Activated CD4-positive, alpha-beta T cell treated with anti-CD3 and anti-CD28 coated beads, Interleukin-2, amount 10 ng/mL, durations not matched to agents 24 days and 14 days (primary cell): Measurements from ENCODE around the gene MYBPC2. TPM values are rescaled to one million over a fixed set of nuclear protein-coding genes. Genes with fewer than 3 reads are reported as not detected.

Experiments
- DNase-seq: peaks from one replicate; pipeline ENCODE4 v3.0.0; 2022
- H3K27ac Mint-ChIP-seq: one replicate; pipeline ENCODE4 v1.8.0; 2022; ENCODE audit warnings: mild to moderate bottlenecking, mixed read lengths
- H3K27me3 Mint-ChIP-seq: one replicate; pipeline ENCODE4 v1.8.0; 2022; ENCODE audit warnings: mixed read lengths
- H3K36me3 Mint-ChIP-seq: one replicate; pipeline ENCODE4 v1.8.0; 2022; ENCODE audit warnings: low read depth, mild to moderate bottlenecking, mixed read lengths
- H3K4me1 Mint-ChIP-seq: one replicate; pipeline ENCODE4 v1.8.0; 2021; ENCODE audit warnings: mixed read lengths
- H3K4me3 Mint-ChIP-seq: one replicate; pipeline ENCODE4 v1.8.0; 2022; ENCODE audit warnings: mild to moderate bottlenecking, moderate library complexity, mixed read lengths
- H3K9me3 Mint-ChIP-seq: one replicate; pipeline ENCODE4 v1.8.0; 2021; ENCODE audit warnings: mixed read lengths
- intact Hi-C: fragments of 100-400 bp; cut with micrococcal nuclease; formaldehyde crosslinking; loops from one replicate; pipeline ENCODE4 v1.15.1; 2023
- total RNA-seq: library from RNA; stranded (reverse); gene quantifications from 2 replicates; pipeline ENCODE4 v1.2.3, GENCODE V29; 2022

Gene MYBPC2
- total RNA-seq, 1 donor from 2014 or later = 0.26 TPM

DNA sequence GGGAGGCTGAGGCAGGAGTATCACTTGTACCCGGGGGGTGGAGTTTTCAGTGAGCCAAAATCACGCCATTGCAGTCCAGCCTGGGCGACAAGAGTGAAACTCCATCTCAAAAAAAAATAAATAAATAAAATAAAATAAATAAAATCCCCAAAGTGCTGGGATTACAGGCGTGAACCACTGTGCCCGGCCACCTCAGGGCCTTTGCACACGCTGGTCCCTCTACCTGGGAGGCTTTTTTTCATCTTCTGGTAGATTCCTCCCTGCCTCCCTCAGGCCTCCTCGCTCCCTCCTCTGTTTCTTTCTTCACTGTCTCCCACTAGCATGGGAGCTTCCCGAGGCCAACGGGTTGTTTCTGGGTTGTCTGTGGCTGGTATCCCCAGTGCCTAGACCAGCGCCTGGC lies 15.1 kb downstream of the MYBPC2 start:
- Mint-ChIP-seq H3K27ac (no peak overlapping the region), H3K36me3 (no peaks in the 10 kb centered on the region)
- intact Hi-C loops = no loop called here

DNA sequence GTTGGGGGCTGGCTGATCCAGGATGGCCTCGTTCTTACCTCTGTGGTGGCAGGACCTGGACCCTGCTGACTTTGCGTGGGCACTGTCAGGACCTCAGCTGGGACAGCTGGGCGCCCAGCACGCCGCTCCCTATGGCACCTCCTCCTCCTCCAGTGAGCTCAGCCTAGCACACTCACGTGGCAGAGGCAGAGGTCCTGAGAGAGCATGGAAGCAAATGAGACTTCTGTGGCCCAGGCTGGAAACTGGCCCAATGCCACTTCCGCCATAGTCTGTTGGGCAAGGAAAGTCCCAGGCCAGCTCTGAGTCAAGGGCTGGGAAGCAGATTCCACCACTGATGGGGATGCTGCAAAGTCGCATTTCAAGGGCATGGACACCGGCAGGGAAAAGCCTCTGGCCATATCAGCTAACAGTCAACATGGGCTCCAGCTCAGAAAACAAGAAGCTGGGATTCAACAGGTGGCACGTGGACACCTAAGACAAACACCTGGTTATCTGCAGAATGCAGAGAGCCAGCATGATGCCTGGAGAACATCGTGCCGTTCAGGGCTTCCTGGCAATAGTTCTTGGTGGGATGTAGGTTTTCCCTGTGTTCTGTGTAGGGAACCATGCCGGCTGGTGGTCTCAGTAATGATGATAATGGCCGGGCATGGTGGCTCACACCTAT lies 16.7 kb downstream of the MYBPC2 start:
- no peaks in the 10 kb centered on the region for H3K4me1 Mint-ChIP-seq
- no peak overlapping the region for H3K27ac Mint-ChIP-seq
- intact Hi-C loops = no loop called here
- H3K36me3 Mint-ChIP-seq = no peaks in the 10 kb centered on the region
- peaks cover 4% of the 10 kb centered on the region for H3K9me3 Mint-ChIP-seq
- peaks cover 4% of the 10 kb centered on the region for H3K27me3 Mint-ChIP-seq
- DNase-seq = no peak
- H3K4me3 Mint-ChIP-seq = no peak overlapping the region

More for the DNA sequence above, 15.1 kb downstream of the MYBPC2 start:
- Mint-ChIP-seq H3K4me1 (no peaks in the 10 kb centered on the region), H3K9me3 (peaks cover 4% of the 10 kb centered on the region), H3K27me3 (peaks cover 4% of the 10 kb centered on the region), H3K4me3 (no peak overlapping the region)
- DNase-seq = no peak

DNA sequence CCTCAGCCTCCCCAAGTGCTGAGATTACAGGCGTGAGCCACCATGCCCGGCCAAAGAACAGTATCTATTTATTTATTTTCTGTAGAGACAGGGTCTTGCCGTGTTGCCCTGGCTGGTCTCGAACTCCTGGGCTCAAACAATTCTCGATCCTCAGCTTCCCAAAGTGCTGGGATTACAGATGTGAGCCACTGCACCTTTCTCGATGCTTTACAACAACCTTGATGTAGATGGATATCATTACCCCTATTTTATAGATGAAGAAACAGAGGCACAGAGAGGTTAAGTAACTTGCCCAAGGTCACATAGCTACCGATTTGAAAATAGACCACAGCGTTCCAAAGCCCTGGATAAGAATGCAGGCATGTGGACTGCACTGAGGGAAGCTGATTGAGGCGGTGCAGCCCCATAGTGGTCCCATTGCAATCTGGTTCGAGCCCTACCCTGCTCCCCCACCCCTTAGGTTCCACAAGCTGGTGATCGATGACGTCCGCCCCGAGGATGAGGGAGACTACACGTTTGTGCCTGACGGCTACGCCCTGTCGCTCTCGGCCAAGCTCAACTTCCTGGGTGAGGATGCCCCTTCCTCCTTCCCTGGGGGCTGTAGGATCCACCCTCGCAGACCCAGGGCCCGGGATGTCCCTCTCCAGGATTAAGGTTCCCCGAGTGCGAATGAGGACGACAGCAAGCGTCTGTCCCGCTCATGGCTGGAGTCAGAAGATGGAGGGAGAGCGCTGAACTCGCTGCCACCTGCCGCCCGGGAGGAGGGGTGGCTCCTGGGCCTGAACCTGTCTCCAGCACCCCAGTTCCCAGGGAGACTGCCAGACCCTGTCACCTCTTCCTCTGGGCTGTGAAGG lies 17.9 kb downstream of the MYBPC2 start:
- H3K36me3 Mint-ChIP-seq = no peaks in the 10 kb centered on the region
- no peak overlapping the region for H3K4me3 Mint-ChIP-seq
- H3K27ac Mint-ChIP-seq = no peak overlapping the region
- intact Hi-C loops = no loop called here
- H3K9me3 Mint-ChIP-seq = peaks cover 4% of the 10 kb centered on the region
- DNase-seq = no peak
- no peaks in the 10 kb centered on the region for H3K4me1 Mint-ChIP-seq
- peaks cover 4% of the 10 kb centered on the region for H3K27me3 Mint-ChIP-seq

DNA sequence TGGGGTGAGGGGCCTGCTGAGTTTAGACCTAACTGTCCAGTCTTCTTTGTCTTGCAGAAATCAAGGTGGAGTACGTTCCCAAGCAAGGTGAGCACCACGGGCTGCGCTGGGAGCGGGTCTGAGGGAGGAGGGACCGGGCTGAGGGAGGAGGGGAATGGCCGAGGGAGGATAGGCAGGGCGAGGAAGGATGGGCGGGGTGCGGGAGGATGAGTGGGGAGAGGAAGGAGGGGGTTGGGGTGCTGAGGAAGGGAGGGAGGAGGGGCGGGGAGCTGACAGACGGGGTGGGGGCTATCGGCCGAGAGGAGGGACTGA lies 18.5 kb downstream of the MYBPC2 start:
- H3K27me3 Mint-ChIP-seq = peaks cover 4% of the 10 kb centered on the region
- H3K4me1 Mint-ChIP-seq = no peaks in the 10 kb centered on the region
- peaks cover 4% of the 10 kb centered on the region for H3K9me3 Mint-ChIP-seq
- H3K36me3 Mint-ChIP-seq = no peaks in the 10 kb centered on the region
- no peak overlapping the region for H3K4me3 Mint-ChIP-seq
- intact Hi-C loops = no loop called here
- no peak for DNase-seq
- H3K27ac Mint-ChIP-seq = no peak overlapping the region

DNA sequence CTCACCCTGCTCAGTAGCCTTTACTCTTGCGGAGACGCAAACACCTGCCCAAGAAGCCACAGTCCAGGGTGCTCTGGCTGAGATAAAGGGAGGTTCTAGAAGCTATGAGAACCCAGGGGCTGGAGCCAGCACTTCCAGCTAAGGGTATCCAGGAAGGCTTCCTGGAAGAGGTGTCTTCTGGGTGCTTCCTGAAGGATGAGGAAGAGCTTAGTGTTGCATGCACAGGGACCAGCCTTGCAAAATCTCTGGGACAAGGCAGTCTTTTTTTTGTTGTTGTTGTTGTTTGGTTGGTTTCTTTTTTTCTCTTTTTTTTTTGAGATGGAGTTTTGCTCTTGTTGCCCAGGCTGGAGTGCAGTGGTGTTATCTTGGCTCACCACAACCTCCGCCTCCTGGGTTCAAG lies 20.6 kb downstream of the MYBPC2 start:
- no peak overlapping the region for H3K4me3 Mint-ChIP-seq
- no peak for DNase-seq
- peaks cover 6% of the 10 kb centered on the region for H3K27me3 Mint-ChIP-seq
- H3K4me1 Mint-ChIP-seq = no peaks in the 10 kb centered on the region
- intact Hi-C loops = no loop called here
- H3K9me3 Mint-ChIP-seq = no peaks in the 10 kb centered on the region
- no peak overlapping the region for H3K27ac Mint-ChIP-seq
- no peaks in the 10 kb centered on the region for H3K36me3 Mint-ChIP-seq

DNA sequence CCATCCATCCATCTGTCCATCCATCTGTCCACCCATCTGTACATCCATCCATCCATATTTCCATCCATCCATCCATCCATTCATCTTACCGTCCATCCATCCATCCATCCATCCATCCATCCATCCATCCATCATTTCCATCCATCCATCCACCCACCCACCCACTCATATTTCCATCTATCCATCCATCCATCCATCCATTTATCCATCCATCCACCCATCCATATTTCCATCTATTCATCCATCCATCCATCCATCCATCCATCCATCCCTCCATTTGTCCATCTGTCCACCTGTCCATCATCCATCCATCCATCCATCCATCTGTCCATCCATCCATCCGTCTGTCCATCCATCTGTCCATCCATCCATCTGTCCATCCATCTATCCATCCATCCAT lies 23.3 kb downstream of the MYBPC2 start:
- no peak for DNase-seq
- intact Hi-C loops = no loop called here

DNA sequence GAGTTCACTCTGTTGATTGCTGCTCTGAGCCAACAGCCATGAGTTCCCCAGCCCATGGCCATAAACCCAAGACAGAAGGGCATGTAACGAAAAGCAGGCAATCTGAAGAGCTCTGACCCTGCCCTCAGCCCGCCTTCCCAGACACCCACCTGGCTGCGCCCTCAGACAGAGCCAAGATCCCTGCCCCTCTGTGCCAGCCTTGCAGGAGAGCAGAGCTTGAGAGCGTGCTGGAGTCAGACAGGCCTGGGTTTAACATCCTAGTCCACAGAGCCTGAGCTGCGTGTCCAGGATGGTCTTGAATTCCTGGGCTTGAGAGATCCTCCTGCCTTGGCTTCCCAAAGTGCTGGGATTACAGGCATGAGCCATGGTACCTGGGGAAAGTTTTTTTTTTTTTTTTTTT lies 24.6 kb downstream of the MYBPC2 start:
- Mint-ChIP-seq H3K4me1 (peaks cover 12% of the 10 kb centered on the region), H3K4me3 (no peak overlapping the region), H3K9me3 (no peaks in the 10 kb centered on the region), H3K36me3 (no peaks in the 10 kb centered on the region), H3K27me3 (peaks cover 5% of the 10 kb centered on the region), H3K27ac (no peak overlapping the region)
- intact Hi-C loops = no loop called here
- no peak for DNase-seq

More for the DNA sequence above, 23.3 kb downstream of the MYBPC2 start:
- Mint-ChIP-seq H3K27ac (no peak overlapping the region), H3K4me3 (no peak overlapping the region), H3K36me3 (no peaks in the 10 kb centered on the region), H3K27me3 (peaks cover 5% of the 10 kb centered on the region), H3K4me1 (peaks cover 9% of the 10 kb centered on the region), H3K9me3 (no peaks in the 10 kb centered on the region)

DNA sequence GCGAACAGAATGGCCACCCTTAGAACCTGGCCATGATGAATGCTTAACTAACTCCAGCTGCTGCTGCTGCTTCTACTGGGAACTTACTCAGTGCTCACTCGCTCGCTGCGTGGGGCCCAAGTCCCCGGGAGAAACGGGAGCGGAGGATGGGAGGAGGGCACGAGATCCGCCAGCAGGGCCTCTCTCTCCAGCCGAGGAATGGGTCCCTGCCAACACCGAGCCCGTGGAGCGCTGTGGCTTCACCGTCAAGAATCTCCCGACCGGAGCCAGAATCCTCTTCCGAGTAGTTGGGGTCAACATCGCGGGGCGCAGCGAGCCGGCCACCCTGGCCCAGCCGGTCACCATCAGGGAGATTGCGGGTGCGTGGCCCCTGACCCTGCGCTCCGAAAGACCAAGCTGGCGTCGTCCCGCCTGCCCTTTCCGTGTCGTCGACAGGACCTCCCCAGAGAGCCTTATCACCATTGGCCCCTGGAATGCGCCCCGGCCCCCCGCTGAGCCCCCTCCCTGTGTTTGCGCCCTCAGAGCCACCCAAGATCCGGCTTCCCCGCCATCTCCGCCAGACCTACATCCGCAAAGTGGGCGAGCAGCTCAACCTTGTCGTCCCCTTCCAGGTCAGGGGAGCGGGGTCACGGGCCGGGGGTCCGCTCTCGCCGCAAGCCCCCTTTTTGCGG lies 25.8 kb downstream of the MYBPC2 start:
- Mint-ChIP-seq H3K4me3 (no peak overlapping the region), H3K9me3 (no peaks in the 10 kb centered on the region), H3K4me1 (peaks cover 12% of the 10 kb centered on the region), H3K27me3 (peaks cover 5% of the 10 kb centered on the region), H3K36me3 (no peaks in the 10 kb centered on the region), H3K27ac (no peak overlapping the region)
- no peak for DNase-seq
- intact Hi-C loops = no loop called here

DNA sequence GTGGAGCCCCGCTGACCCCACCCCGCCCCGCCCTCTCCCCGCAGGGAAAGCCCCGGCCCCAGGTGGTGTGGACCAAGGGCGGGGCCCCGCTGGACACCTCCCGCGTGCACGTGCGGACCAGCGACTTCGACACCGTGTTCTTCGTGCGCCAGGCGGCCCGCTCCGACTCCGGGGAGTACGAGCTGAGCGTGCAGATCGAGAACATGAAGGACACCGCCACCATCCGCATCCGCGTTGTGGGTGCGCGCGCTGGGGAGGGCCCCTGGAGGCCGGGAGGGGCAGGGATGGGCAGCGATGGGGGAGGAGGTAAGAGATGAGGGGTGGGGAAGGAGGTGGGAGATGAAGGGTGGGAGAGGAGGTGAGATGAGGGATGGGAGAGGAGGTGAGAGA lies 26.4 kb downstream of the MYBPC2 start:
- no peaks in the 10 kb centered on the region for H3K36me3 Mint-ChIP-seq
- no peak for DNase-seq
- no peak overlapping the region for H3K4me3 Mint-ChIP-seq
- H3K27ac Mint-ChIP-seq = no peak overlapping the region
- intact Hi-C loops = no loop called here
- no peaks in the 10 kb centered on the region for H3K9me3 Mint-ChIP-seq
- peaks cover 12% of the 10 kb centered on the region for H3K4me1 Mint-ChIP-seq
- H3K27me3 Mint-ChIP-seq = peaks cover 5% of the 10 kb centered on the region

DNA sequence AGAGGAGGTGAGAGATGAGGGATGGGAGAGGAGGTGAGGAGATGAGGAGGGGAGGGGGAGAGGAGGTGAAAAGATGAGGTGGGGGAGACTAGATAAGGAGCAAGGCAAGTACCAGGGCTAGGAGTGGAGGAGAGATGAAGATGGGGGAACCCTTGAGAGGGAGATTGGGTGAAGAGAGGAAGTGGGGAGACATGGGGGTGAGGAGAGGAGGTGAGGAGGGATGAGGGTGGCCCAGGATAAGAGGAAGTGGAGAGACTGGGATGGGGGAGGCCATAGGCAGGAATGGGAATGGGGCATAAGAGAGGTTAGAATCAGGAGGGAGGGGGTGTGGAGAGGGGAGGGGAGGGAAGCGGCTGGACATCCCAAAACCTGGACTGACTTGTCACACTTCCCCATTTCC lies 26.9 kb downstream of the MYBPC2 start:
- peaks cover 12% of the 10 kb centered on the region for H3K4me1 Mint-ChIP-seq
- DNase-seq = no peak
- H3K27ac Mint-ChIP-seq = peak overlapping the region; percentile 58
- H3K27me3 Mint-ChIP-seq = peaks cover 5% of the 10 kb centered on the region
- intact Hi-C loops = loop anchor here (5.0 kb wide), 2 partner anchors 42 to 207 kb away; partner anchors contain the start of gene SPIB
- no peaks in the 10 kb centered on the region for H3K9me3 Mint-ChIP-seq
- H3K36me3 Mint-ChIP-seq = no peaks in the 10 kb centered on the region
- no peak overlapping the region for H3K4me3 Mint-ChIP-seq

DNA sequence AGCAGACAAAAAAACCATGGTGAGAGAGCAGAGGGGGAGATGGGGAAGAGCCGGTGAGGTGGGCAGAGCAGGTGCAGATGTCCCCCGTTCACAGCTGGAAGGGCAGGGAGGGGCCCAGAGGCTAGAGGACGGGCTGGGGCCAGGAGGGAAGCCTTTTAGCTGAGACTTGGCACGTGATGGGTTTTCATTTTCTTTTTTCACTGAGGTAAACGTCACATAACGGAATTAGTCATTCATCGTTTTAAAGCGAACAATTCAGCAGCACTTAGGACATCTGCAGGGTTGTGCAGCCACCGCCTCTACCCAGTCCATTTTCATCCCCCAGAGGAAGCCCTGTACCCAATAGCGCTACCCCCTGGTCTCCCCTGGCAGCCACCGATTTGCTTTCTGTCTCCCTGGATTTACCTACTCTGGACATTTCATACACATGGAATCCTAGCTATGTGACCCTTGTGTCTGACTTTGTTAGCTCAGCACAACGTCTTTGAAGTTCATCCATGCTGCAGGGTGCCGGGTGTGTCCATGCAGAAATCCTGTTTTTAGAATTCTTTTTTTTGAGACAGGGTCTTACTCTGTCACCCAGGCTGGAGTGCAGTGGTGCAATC lies 27.6 kb downstream of the MYBPC2 start:
- peak; percentile 63 for DNase-seq
- H3K27ac Mint-ChIP-seq = peak overlapping the region; percentile 61
- H3K27me3 Mint-ChIP-seq = peaks cover 5% of the 10 kb centered on the region
- H3K9me3 Mint-ChIP-seq = no peaks in the 10 kb centered on the region
- H3K4me3 Mint-ChIP-seq = peak overlapping the region; percentile 34
- H3K4me1 Mint-ChIP-seq = peaks cover 12% of the 10 kb centered on the region
- intact Hi-C loops = loop anchor here (5.0 kb wide), 2 partner anchors 43 to 208 kb away; partner anchors contain the start of gene SPIB
- no peaks in the 10 kb centered on the region for H3K36me3 Mint-ChIP-seq

DNA sequence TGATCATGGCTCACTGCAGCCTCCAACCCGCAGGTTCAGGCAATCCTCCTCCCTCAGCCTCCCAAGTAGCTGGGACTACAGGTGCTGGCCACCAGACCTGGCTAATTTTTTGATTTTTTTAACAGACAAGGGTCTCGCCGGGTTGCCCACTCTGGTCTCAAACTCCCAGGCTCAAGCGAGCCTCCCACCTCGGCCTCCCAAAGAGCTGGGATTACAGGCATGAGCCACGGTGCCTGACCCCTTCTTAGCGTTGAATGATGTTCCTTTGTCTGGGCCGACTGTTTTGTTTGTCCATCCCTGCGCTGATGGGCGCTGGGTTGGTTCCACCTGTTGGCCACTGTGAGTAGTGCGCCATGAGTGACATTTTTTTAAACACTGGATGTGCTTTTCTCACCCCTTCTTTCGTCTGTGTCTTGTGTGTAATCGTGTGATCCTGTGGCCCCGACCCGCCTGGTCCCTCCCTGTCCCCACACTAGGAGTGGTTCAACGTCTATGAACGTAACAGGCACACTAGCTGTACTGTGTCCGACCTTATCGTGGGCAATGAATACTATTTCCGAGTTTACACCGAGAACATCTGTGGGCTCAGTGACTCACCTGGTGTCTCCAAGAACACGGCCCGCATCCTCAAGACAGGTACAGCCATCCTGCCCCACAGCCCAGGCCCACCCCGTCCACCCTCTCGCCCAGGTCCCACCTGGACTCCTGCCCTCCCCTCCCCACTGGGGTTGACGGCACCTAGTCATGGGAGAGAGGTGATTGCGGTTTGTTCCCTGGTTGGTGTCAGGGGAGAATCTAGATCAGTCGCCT lies 28.6 kb downstream of the MYBPC2 start:
- DNase-seq = peak; percentile 90
- intact Hi-C loops = loop anchor here (1.0 to 5.0 kb wide), 4 partner anchors 44 to 209 kb away; partner anchors contain the start of gene SPIB
- H3K4me1 Mint-ChIP-seq = peaks cover 12% of the 10 kb centered on the region
- H3K27ac Mint-ChIP-seq = no peak overlapping the region
- H3K9me3 Mint-ChIP-seq = no peaks in the 10 kb centered on the region
- no peaks in the 10 kb centered on the region for H3K36me3 Mint-ChIP-seq
- H3K4me3 Mint-ChIP-seq = peak overlapping the region; percentile 40
- peaks cover 5% of the 10 kb centered on the region for H3K27me3 Mint-ChIP-seq

DNA sequence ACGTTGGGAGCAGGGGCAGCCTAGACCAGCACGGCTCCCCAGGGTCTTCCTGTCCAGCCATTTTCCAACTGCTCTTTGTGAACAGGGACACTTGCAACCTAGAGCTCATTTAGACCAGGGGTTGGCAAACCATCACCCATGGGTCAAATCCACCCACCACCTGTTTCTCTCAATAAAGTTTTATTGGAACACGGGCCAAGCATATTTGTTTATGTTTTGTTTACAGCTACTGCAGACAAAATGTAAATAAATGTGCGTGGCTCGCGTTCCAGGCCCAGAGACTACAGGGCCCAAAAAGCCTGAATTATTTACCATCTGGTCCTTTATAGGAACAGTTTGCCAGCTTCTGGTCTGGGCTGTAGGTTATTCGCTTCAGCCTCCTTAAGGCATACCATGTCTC lies 30.3 kb downstream of the MYBPC2 start:
- intact Hi-C loops = loop anchor here (5.0 kb wide), 2 partner anchors 46 to 211 kb away; partner anchors contain the start of gene SPIB

More for the DNA sequence above, 30.3 kb downstream of the MYBPC2 start:
- Mint-ChIP-seq H3K4me3 (no peak overlapping the region), H3K4me1 (peaks cover 12% of the 10 kb centered on the region), H3K36me3 (no peaks in the 10 kb centered on the region), H3K27ac (no peak overlapping the region), H3K27me3 (peaks cover 2% of the 10 kb centered on the region), H3K9me3 (no peaks in the 10 kb centered on the region)
- no peak for DNase-seq
